Measurements from ENCODE around the gene DCUN1D2. TPM values are rescaled to one million over a fixed set of nuclear protein-coding genes. Genes with fewer than 3 reads are reported as not detected.

Gene DCUN1D2
- total RNA-seq, 1 experiment from 2014 or later: 38.6 TPM

- intact Hi-C loops (cut with micrococcal nuclease; ENCODE audit: unreplicated experiment): no loop called here
- H3K36me3 ChIP-seq (ENCODE audit: insufficient read depth, low read length, poor library complexity, severe bottlenecking): no peaks in the 10 kb centered on the region
- H3K27me3 ChIP-seq (replicated peaks; ENCODE audit: insufficient read depth, low read depth, low read length, poor library complexity): no peaks in the 10 kb centered on the region
- TF ChIP-seq EZH2 (IDR thresholded peaks at IDR 0.05; ENCODE audit: borderline replicate concordance, low read depth, low read length, poor library complexity, severe bottlenecking) (no peak), CTCF (conservative IDR thresholded peaks at IDR 0.05; ENCODE audit: low read depth, low read length) (no peak)
- H3K4me3 ChIP-seq (ENCODE audit: low read depth, low read length, poor library complexity, severe bottlenecking): no peak overlapping the region
- no peaks in the 10 kb centered on the region for H3K9me3 ChIP-seq (ENCODE audit: low read depth, low read length, poor library complexity, severe bottlenecking)
- BruUV-seq (replicated peaks): no TSS peak
- POLR2A ChIA-PET (ENCODE audit: low non-redundant PET): no interaction called here
- DNase-seq (ENCODE audit: low spot score): no peak
- H3K4me1 ChIP-seq (ENCODE audit: insufficient read depth, low read length, poor library complexity, severe bottlenecking): no peaks in the 10 kb centered on the region
- CTCF ChIA-PET: no interaction called here
- no peak overlapping the region for H3K27ac ChIP-seq (ENCODE audit: low read depth, low read length, poor library complexity, severe bottlenecking)
These were observed 66.9 kb downstream of the DCUN1D2 start for GRCh38 chr13:113423520-113424163.

GRCh38 chr13:113422807-113423519 is 67.5 kb downstream of the DCUN1D2 start:
- POLR2A ChIA-PET (ENCODE audit: low non-redundant PET): no interaction called here
- H3K36me3 ChIP-seq (ENCODE audit: insufficient read depth, low read length, poor library complexity, severe bottlenecking): no peaks in the 10 kb centered on the region
- H3K27ac ChIP-seq (ENCODE audit: low read depth, low read length, poor library complexity, severe bottlenecking): no peak overlapping the region
- H3K9me3 ChIP-seq (ENCODE audit: low read depth, low read length, poor library complexity, severe bottlenecking): no peaks in the 10 kb centered on the region
- no peak for TF ChIP-seq CTCF (conservative IDR thresholded peaks at IDR 0.05; ENCODE audit: low read depth, low read length)
- TF ChIP-seq EZH2 (IDR thresholded peaks at IDR 0.05; ENCODE audit: borderline replicate concordance, low read depth, low read length, poor library complexity, severe bottlenecking): no peak
- H3K27me3 ChIP-seq (replicated peaks; ENCODE audit: insufficient read depth, low read depth, low read length, poor library complexity): no peaks in the 10 kb centered on the region
- intact Hi-C loops (cut with micrococcal nuclease; ENCODE audit: unreplicated experiment): no loop called here
- no TSS peak for BruUV-seq (replicated peaks)
- CTCF ChIA-PET: no interaction called here
- no peak for DNase-seq (ENCODE audit: low spot score)
- H3K4me1 ChIP-seq (ENCODE audit: insufficient read depth, low read length, poor library complexity, severe bottlenecking): no peaks in the 10 kb centered on the region
- H3K4me3 ChIP-seq (ENCODE audit: low read depth, low read length, poor library complexity, severe bottlenecking): no peak overlapping the region

GRCh38 chr13:113421673-113422270 is 68.7 kb downstream of the DCUN1D2 start:
- Histone ChIP-seq H3K9me3 (ENCODE audit: low read depth, low read length, poor library complexity, severe bottlenecking) (no peaks in the 10 kb centered on the region), H3K27ac (ENCODE audit: low read depth, low read length, poor library complexity, severe bottlenecking) (no peak overlapping the region), H3K4me1 (ENCODE audit: insufficient read depth, low read length, poor library complexity, severe bottlenecking) (no peaks in the 10 kb centered on the region), H3K36me3 (ENCODE audit: insufficient read depth, low read length, poor library complexity, severe bottlenecking) (no peaks in the 10 kb centered on the region), H3K4me3 (ENCODE audit: low read depth, low read length, poor library complexity, severe bottlenecking) (no peak overlapping the region), H3K27me3 (replicated peaks; ENCODE audit: insufficient read depth, low read depth, low read length, poor library complexity) (no peaks in the 10 kb centered on the region)
- no TSS peak for BruUV-seq (replicated peaks)
- no peak for DNase-seq (ENCODE audit: low spot score)
- TF ChIP-seq EZH2 (IDR thresholded peaks at IDR 0.05; ENCODE audit: borderline replicate concordance, low read depth, low read length, poor library complexity, severe bottlenecking): no peak
- no peak for TF ChIP-seq CTCF (conservative IDR thresholded peaks at IDR 0.05; ENCODE audit: low read depth, low read length)
- intact Hi-C loops (cut with micrococcal nuclease; ENCODE audit: unreplicated experiment): no loop called here
- ChIA-PET CTCF (no interaction called here), POLR2A (ENCODE audit: low non-redundant PET) (no interaction called here)
